ENCODE measurements around the gene TTN. TPM values are rescaled to one million over a fixed set of nuclear protein-coding genes. Genes with fewer than 3 reads are reported as not detected.

The TTN gene
- total and polyA plus RNA-seq, 2 of the 8 experiments (the other 6 are each of a cell fraction or from before 2014, with no cell fraction given) = 0.30 to 9.7 TPM

DNA sequence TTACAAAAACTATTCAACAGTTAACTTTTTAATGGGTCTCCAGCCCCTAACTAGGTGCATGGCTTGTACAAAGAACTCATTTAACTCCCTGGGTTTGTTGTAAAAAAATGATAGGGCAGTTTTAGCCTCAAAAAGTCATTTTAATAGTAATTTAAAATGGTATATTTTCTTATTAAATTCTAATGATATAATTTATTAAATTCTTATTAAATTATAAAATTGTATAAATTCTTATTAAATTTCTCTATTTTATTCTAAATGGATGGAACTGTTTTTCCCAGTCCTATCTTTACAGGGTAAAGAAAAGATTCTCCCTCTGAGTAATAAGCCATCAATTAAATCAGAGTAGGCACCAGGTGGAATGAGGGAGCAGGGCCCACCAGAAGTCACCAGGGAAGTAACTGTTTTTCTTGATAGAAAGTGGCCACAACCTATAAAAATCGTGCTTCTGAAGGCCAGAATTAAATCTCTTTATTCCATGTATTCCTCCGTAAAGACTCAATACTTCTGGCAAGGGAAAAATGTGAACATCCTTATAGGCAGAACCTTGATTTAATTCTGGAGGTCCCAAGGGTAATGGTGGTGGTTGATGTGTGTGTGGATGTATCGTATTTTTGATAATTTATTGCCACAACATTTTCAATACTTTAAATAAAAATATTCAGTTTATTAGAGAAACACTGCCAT, 329.6 kb downstream of the TTN start:
- Histone ChIP-seq H4K20me1 (replicated peaks in 1 of 2; ENCODE audit: control insufficient read depth in 1 of 2, insufficient read depth in 2 of 2, low read length in 2 of 2) (peaks cover 2 to 3% of the 10 kb centered on the region in 2 experiments), H4K8ac (ENCODE audit: extremely low read depth, insufficient read depth, low read length) (no peak overlapping the region), H3K36me3 (ENCODE audit: control insufficient read depth in 2 of 4, insufficient read depth in 4 of 4, low read length in 3 of 4) (no peaks in the 10 kb centered on the region), H3K9me3 (ENCODE audit: insufficient read depth in 2 of 2, low read depth in 1 of 2, low read length in 1 of 2) (no peaks in the 10 kb centered on the region), H3K27ac (ENCODE audit: low read depth, low read length) (no peak overlapping the region), H2BK15ac (ENCODE audit: low read length) (no peak overlapping the region), H2BK12ac (ENCODE audit: low read depth, low read length) (no peak overlapping the region), H2AFZ (ENCODE audit: low read length) (no peak overlapping the region), H3K18ac (ENCODE audit: extremely low read depth, low read length) (no peak overlapping the region), H3K56ac (replicated peaks; ENCODE audit: insufficient read length, low read depth, low read length) (no peak overlapping the region), H3K23me2 (ENCODE audit: low read depth, low read length) (peaks cover 9% of the 10 kb centered on the region), H3K4me1 (replicated peaks in 1 of 4; ENCODE audit: control insufficient read depth in 3 of 4, insufficient read depth in 4 of 4, low read length in 3 of 4) (peaks cover 0 to 12% (median 4%) of the 10 kb centered on the region in 4 experiments; a peak in 3 of 7 replicates), H3K79me2 (ENCODE audit: control insufficient read depth in 1 of 2, insufficient read depth in 2 of 2, low read length in 2 of 2) (peaks cover 0 to 14% of the 10 kb centered on the region in 2 experiments; a peak in 2 of 4 replicates), H2BK120ac (replicated peaks; ENCODE audit: low read depth, low read length) (no peak overlapping the region), H2AK5ac (ENCODE audit: low read depth, low read length) (no peak overlapping the region), H4K91ac (replicated peaks; ENCODE audit: insufficient read length, low read length) (no peak overlapping the region), H3K23ac (ENCODE audit: insufficient read length) (no peak overlapping the region), H4K5ac (ENCODE audit: insufficient read length, low read depth, low read length) (no peak overlapping the region), H2BK5ac (ENCODE audit: low read depth, low read length) (no peak overlapping the region), H3K4me2 (ENCODE audit: insufficient read depth in 1 of 2, low read depth in 2 of 2, low read length in 2 of 2) (peak overlapping the region; percentile 59 to 92), H3K4ac (replicated peaks; ENCODE audit: insufficient read length, low read depth, low read length) (no peak overlapping the region), H3K14ac (ENCODE audit: insufficient read length) (no peak overlapping the region), H3K9ac (replicated peaks in 1 of 4; ENCODE audit: extremely low read depth in 1 of 4, low read depth in 3 of 4, low read length in 3 of 4) (no peak overlapping the region), H3K79me1 (ENCODE audit: low read depth, low read length) (peaks cover 2% of the 10 kb centered on the region; the same call in 1 of the 2 replicates), H2BK20ac (ENCODE audit: low read length) (no peak overlapping the region), H3K27me3 (replicated peaks in 1 of 4; ENCODE audit: control insufficient read depth in 3 of 4, extremely low read depth in 1 of 4, insufficient read depth in 3 of 4, low read length in 3 of 4) (no peaks in the 10 kb centered on the region; a peak in 2 of 7 replicates), H3K4me3 (ENCODE audit: extremely low read depth in 1 of 4, insufficient read depth in 2 of 4, low read depth in 3 of 4, low read length in 4 of 4) (peak overlapping the region; percentile 62 to 92 (median 80))
- CTCF ChIA-PET (ENCODE audit: partially characterized antibody) = no interaction called here
- DNase-seq (ENCODE audit: low read depth in 1 of 2, low spot score in 2 of 2) (no peak), FAIRE-seq (no peak)
- POLR2A ChIA-PET (ENCODE audit: partially characterized antibody) = interaction anchor here (0.9 to 1.0 kb wide), 2 partner anchors 27 to 36 kb away, joined by 3 to 4 read pairs; partner anchors contain the start of genes PJVK and PRKRA
- WGBS, 2 experiments (ENCODE audit: extremely low coverage in 1 of 2, insufficient coverage in 1 of 2, insufficient read length in 1 of 2, insufficient replicate concordance in 2 of 2, low coverage in 1 of 2, low lambda C conversion rate in 2 of 2, missing lambda C conversion rate in 1 of 2) = 39% methylated on average over 3 of the region's 3 CpGs; no CpG with 5 or more reads in 1 of the 2 experiments
- TF ChIP-seq GABPA (IDR thresholded peaks at IDR 0.05; ENCODE audit: borderline replicate concordance, insufficient read depth, low read length) (no peak), CREB1 (IDR thresholded peaks at IDR 0.05) (no peak), HDAC6 (IDR thresholded peaks at IDR 0.05; ENCODE audit: low read depth, low read length) (no peak), NANOG (IDR thresholded peaks at IDR 0.05; ENCODE audit: insufficient read depth, low read depth, low read length, poor library complexity, severe bottlenecking) (no peak), JUND (IDR thresholded peaks at IDR 0.05; ENCODE audit: low read length) (no peak), BCL11A (IDR thresholded peaks at IDR 0.05; ENCODE audit: low read depth in 2 of 2, low read length in 2 of 2) (no peak), RFX5 (IDR thresholded peaks at IDR 0.05; ENCODE audit: borderline replicate concordance, low read depth, low read length) (no peak)
- TF ChIP-seq, protein P1, sequence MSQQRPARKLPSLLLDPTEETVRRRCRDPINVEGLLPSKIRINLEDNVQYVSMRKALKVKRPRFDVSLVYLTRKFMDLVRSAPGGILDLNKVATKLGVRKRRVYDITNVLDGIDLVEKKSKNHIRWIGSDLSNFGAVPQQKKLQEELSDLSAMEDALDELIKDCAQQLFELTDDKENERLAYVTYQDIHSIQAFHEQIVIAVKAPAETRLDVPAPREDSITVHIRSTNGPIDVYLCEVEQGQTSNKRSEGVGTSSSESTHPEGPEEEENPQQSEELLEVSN (IDR thresholded peaks at IDR 0.05) = no peak
- TF ChIP-seq, protein P2, sequence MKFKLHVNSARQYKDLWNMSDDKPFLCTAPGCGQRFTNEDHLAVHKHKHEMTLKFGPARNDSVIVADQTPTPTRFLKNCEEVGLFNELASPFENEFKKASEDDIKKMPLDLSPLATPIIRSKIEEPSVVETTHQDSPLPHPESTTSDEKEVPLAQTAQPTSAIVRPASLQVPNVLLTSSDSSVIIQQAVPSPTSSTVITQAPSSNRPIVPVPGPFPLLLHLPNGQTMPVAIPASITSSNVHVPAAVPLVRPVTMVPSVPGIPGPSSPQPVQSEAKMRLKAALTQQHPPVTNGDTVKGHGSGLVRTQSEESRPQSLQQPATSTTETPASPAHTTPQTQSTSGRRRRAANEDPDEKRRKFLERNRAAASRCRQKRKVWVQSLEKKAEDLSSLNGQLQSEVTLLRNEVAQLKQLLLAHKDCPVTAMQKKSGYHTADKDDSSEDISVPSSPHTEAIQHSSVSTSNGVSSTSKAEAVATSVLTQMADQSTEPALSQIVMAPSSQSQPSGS (IDR thresholded peaks at IDR 0.05; ENCODE audit: low read length) = no peak

All from H1 (cell line).